ENCODE measurements around the gene POLN.

DNA sequence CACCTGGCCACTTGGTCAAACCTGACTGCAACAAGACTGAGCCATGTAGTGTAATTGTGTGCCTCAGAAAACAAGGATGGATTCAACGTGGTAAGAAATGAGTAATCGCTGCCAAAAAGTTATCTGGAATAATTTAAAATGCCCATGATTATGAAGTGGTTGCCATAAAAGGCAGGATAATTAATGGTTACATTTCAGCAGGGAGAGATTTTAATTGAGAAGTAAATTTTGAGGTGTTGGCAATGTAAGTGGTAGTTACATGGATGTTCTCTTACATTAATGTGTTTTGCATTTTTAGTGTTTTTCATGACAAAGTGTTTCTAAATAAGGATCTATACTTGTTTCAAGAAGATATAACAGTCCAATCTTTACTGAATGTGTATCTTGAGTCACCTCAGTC, 15.7 kb downstream of the POLN start:
- TF ChIP-seq, protein P1, sequence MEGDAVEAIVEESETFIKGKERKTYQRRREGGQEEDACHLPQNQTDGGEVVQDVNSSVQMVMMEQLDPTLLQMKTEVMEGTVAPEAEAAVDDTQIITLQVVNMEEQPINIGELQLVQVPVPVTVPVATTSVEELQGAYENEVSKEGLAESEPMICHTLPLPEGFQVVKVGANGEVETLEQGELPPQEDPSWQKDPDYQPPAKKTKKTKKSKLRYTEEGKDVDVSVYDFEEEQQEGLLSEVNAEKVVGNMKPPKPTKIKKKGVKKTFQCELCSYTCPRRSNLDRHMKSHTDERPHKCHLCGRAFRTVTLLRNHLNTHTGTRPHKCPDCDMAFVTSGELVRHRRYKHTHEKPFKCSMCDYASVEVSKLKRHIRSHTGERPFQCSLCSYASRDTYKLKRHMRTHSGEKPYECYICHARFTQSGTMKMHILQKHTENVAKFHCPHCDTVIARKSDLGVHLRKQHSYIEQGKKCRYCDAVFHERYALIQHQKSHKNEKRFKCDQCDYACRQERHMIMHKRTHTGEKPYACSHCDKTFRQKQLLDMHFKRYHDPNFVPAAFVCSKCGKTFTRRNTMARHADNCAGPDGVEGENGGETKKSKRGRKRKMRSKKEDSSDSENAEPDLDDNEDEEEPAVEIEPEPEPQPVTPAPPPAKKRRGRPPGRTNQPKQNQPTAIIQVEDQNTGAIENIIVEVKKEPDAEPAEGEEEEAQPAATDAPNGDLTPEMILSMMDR (IDR thresholded peaks at IDR 0.05; ENCODE audit: low read depth, low read length) = no peak
- TF ChIP-seq POLR2A (IDR thresholded peaks at IDR 0.05; ENCODE audit: extremely low read depth, insufficient read length) = no peak
- TF ChIP-seq, protein P2, sequence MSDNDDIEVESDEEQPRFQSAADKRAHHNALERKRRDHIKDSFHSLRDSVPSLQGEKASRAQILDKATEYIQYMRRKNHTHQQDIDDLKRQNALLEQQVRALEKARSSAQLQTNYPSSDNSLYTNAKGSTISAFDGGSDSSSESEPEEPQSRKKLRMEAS (IDR thresholded peaks at IDR 0.05; ENCODE audit: low read depth, low read length) = no peak
